T-helper 1 cell treated with Interleukin-12 subunit alpha and Interleukin-12 subunit beta and Interleukin-4 antibody, amounts not matched to agents 30 ng/mL and 1 ng/mL, for 36 hours (primary cell): ENCODE results near the gene CLIC1. TPM values are rescaled to one million over a fixed set of nuclear protein-coding genes. Genes with fewer than 3 reads are reported as not detected.

Source experiments
- intact Hi-C: fragments of 100-400 bp; cut with micrococcal nuclease; formaldehyde crosslinking; loops from one replicate; pipeline ENCODE4 v1.15.1; 2024
- total RNA-seq: library from RNA; stranded (reverse); gene quantifications from 2 replicates; pipeline ENCODE4 v1.2.3, GENCODE V29; 2022

Gene CLIC1
- total RNA-seq, 1 donor from 2014 or later, result 517 TPM

GRCh38 chr6:31769684-31770371 lies 33.5 kb upstream of the CLIC1 start:
- intact Hi-C loops, result loop anchor here (1.0 to 5.0 kb wide), 5 partner anchors 31 to 89 kb away; partner anchors contain the start of genes DDAH2, HSPA1B, LSM2 and LY6G5C

DNA sequence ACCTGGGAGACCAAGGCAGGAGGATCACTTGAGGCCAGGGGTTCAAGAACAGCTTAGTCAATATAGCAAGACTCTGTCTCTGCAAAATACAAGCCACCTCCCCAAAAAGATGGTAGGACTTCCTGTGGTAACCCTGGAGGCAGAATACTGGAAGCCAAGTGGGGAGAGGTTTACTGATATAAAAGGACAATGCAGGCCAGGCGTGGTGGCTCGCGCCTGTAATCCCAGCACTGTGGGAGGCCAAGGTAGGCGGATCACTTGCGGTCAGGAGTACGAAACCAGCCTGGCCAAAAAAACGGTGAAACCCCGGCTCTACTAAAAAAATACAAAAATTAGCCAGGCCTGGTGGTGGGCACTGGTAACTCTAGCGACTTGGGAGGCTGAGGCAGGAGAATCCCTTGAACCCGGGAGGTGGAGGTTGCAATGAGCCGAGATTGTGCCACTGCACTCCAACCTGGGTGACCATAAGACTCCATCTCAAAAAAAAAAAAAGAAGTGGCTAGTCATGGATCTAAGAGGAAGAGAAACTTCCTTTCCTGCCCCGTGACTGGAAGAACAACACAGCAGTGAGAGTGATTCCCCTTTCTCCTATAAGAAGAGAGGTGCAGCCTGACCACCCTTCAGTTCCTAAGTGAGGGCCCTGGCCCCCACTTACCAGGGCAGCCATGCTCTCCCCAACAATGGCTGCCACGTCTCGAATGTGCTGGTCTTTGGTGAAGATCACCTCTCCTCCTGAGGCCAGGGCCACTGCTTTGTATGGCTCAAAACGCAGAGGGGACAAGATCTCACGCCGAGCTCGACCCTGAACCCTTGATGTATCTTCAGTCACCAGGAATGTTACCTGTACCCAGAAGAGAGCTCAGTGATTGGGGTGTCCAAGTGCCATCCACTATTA lies 32.3 kb upstream of the CLIC1 start:
- intact Hi-C loops, result loop anchor here (1.0 to 2.0 kb wide), 4 partner anchors 30 to 87 kb away; partner anchors contain the start of genes DDAH2, HSPA1B and LY6G5C

GRCh38 chr6:31767096-31767645 lies 30.8 kb upstream of the CLIC1 start:
- intact Hi-C loops, result no loop called here

GRCh38 chr6:31765910-31766794 lies 29.8 kb upstream of the CLIC1 start:
- intact Hi-C loops, result no loop called here

DNA sequence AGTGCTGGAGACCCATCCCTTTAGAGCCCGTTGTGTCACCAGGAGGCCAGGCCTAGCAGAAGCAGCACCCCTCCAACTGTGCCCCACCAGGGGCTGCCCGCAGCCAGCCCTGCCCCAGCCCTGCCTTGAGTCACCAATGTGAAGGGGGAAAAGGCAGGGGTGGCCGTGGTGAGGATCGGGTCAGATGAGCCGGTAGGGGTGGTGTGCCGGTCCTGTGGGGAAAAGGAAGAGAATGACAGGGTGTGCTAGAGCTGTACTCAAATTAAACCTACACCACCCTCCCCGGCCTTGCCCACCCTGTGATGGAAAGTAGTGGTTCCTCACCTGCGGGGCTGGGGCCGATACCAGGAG lies 29.2 kb upstream of the CLIC1 start:
- intact Hi-C loops, result no loop called here

DNA sequence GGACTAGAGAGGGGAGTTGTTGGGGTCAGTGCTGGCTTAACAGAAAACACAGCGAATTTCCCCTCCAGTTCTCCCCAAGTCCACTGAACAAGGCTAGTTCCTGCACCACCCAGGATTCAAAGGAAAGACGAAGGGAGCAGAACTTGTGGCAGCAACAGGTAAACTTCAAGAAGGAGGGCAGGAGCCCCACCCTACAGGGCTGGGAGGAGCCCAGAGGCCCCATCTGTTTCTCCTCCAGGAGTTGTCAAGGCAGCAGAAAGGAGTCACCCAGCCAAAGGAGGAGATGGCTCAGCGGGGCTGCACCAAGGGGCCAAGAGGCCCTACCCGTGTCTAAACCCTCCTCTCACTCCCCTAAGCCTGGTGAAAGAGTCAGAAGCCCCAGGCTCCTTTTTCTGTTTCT lies 27.9 kb upstream of the CLIC1 start:
- intact Hi-C loops, result no loop called here

DNA sequence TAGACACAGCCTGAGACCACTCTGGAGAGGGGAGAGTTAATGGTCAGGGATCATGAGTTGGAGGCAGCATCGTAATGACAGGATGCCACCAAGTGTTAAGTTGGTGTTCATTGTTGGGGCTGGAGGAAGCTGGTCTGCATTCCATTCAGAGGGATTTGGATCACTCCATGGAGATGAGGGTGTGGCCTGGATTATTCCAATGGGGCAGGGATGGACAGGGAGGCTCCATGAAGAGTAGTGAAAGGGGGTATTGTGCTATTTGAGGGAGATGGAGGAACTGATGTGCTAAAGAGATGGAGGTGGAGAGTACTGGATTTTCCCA lies 27.2 kb upstream of the CLIC1 start:
- intact Hi-C loops, result no loop called here

DNA sequence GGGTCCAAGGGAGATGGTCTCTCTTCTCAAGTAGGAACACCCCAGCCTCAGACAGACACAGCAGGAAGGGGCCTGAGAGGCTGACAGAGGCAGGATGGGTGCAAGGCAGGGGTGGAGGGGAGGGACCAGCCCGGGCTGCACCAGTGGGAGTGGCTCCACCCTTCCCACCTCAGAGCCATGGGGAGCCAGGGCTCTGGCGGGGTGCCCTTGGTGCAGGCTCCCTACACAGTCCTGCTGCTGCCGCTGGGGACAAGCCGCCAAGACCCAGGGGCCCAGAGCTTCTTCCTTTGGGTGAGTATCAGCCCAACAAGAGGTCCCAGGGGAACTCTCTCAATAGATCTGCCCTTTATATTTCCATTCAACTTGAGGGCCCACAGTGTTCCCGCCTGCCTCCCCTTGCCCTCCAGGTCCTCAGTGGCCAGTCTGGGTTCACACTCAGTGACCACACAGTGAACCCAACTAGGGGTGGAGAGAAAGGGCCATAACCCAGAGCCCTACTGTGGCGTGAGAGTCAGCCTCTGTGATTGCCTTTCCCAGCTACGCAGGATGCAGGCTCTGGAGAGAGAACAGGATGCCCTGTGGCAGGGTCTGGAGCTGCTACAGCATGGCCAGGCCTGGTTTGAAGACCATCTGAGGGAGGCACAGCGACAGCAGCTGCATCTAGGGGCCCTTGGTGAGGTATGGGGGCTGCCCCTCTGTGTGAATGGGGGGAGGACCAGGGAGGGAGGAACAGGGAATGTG lies 26.7 kb upstream of the CLIC1 start:
- intact Hi-C loops, result no loop called here

DNA sequence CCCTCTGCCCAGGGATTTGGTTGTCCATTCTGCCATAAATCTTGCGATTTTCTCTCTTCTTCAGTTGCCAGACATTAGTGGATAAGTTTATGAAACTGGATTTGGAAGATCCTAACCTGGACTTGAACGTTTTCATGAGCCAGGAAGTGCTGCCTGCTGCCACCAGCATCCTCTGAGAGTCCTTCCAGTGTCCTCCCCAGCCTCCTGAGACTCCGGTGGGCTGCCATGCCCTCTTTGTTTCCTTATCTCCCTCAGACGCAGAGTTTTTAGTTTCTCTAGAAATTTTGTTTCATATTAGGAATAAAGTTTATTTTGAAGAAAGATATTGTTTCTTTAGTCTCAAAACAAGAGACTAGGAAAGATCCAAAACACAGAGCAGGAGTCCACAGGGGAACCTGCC lies 26.0 kb upstream of the CLIC1 start, which contains the start of gene SAPCD1:
TSS of gene SAPCD1 (plus strand) at position 301 of the 400 bp plus-strand sequence. CDS start 399 bp downstream, outside the sequence.
- intact Hi-C loops, result no loop called here

DNA sequence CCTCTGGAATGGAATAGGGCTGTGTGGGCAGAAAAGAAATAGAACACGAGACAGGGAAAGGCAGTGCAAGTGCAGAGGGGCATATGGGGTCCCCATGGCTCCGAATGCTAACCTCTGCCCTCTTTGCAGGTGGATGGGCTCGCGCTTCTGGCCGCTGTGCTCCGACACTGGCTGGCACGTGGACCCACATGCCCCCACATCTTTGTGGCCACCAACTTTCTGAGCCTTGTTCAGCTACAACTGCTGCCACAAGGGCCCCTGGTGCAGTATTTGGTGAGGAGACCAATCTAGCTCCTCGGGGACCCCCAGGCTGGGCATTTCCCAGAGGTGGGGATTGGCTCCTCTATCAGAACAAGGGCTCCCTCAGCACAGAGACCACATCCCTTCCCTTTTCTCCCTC lies 25.0 kb upstream of the CLIC1 start:
- intact Hi-C loops, result no loop called here

DNA sequence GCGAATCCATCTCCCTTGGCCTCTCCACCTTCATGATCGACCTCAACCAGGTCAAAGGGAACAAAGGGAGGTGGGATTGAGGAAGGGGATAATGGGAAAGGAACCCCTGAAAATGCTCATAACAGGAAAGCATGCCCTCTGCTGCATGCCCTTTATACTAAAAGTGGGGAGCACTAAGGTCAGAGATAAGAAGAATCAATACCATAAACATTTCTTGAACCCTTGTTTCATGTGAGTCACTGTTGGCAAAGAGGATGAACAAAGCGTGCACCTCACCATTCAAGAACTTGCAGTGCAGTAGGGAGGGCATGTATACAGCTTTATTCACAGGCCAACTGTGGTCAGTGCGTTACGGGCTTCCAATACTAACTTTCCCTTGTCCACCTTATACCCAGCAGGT lies 24.5 kb upstream of the CLIC1 start:
- intact Hi-C loops, result no loop called here

DNA sequence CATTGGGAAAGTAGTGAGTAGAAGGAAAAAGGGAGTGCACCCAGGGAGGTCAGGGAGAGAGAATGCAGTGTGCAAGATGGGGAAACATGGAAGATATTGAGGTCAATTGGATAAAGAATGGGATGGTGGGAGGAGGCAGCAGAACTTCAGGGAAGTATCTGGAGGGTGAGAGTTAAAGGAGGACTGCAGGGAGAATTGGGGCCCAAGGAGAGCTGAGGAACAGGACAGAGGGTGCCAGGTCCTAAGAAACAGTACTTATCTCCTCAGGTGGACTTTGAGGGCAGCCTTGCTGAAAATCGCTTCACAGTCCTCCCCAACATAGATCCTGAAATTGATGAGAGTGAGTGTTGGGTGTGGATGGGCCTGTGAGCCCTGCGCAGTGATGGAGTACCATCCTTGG lies 22.0 kb upstream of the CLIC1 start:
- intact Hi-C loops, result no loop called here

DNA sequence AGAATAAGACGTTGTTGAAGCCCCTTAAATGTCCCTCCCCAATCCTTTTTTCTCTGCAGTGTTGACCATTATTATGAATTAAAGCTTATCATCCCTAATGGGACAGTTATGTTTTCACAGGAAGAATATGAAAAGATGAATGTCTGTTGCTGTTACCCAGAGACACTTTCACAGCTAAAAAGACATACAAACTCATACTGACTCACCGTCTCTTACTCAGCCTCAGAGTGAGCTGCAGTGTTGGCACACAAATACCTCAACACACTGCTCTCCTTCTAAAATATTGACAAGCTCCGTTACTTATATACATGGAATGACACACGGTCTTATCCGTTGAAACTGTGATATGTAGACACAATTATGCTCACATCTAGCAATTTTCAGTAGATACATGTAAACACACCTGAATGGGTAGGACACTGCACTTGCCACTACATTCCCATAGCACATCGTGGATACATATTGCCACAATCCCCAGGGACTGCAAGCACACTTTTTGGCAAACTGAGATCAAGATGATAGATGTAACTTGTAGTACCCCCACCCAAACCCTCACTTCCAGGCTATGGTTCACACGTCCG lies 16.5 kb upstream of the CLIC1 start:
- intact Hi-C loops, result no loop called here

- intact Hi-C loops, result no loop called here
Observed at GRCh38 chr6:31750411-31751022, 14.2 kb upstream of the CLIC1 start.

DNA sequence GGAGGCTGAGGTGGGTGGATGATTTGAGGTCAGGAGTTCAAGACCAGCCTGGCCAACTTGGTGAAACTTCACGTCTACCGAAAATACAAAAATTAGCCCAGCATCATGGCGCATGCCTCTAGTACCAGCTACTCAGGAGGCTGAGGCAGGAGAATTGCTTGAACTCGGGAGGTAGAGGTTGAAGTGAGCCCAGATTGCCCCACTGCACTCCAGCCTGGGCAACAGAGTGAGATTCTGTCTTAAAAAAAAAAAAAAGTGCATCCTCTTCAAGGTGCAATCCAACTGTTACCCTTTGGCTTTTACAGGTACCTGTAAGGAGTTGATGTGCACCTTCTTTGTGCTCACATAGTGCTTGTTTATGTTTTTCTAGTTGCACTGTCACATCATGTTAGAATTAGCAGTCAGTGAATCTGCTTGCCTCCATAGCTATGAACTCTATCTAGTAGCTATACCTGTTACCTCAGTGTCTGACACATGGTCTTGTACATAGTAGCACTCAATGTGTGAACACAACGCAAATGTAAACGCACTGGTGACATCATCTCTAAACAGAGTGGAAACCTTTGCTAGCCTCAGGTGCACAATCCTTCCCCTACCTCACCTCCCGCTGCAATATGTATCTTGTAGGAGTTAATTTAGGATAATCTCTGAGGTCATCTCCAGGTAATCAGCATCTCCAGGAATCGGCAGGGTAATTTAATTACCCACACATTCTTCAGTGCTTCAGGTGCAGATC lies 13.1 kb upstream of the CLIC1 start:
- intact Hi-C loops, result no loop called here

- intact Hi-C loops, result no loop called here
Observed at GRCh38 chr6:31744422-31744821, 8.1 kb upstream of the CLIC1 start.

- intact Hi-C loops, result no loop called here
Observed at GRCh38 chr6:31742894-31743293, 6.6 kb upstream of the CLIC1 start.

DNA sequence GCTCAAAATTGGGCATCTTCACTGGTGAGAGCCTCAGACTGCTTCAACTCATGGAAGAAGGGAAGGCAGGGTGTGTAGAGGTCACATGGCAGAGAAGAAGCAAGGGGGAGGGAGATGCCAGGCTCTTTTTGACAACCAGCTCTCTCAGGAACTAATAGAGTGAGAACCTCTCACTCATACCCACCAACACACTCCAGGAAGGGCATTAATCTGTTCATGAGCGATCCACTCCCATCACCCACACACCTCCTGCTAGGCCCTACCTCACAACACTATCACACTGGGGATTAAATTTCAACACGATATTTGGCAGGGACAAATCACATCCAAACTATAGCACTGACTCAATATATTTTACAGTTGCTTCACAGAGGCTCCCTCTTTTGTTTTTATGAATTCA lies 5.5 kb upstream of the CLIC1 start:
- intact Hi-C loops, result no loop called here
